HL-60 (cell line): ENCODE measurements around the gene ZBTB43.

Experiments used
- DNase-seq, 2 experiments: peaks; one replicate each; pipeline ENCODE4 v3.0.0-alpha.2; 2010 to 2020; ENCODE audit warnings: low read depth in 1 of 2, low spot score in 1 of 2
- H3K27ac ChIP-seq: fragments of 250-450 bp; sonication (Bioruptor Pico); replicated peaks from 2 replicates; pipeline ENCODE4 v1.5.1; 2020; ENCODE audit warnings: mild to moderate bottlenecking, moderate library complexity
- H3K27me3 ChIP-seq: fragments of 250-450 bp; sonication (Bioruptor Pico); 2 replicates; pipeline ENCODE4 v1.5.1; 2021; ENCODE audit warnings: mild to moderate bottlenecking, moderate library complexity; ENCODE audit not compliant: insufficient read depth, poor library complexity, severe bottlenecking
- H3K4me3 ChIP-seq: replicated peaks from 2 replicates; pipeline ENCODE4 v1.5.1; 2011; ENCODE audit warnings: mild to moderate bottlenecking, control low read depth, low read length; ENCODE audit not compliant: insufficient read depth
- GABPA ChIP-seq: IDR thresholded peaks from 2 replicates; pipeline ENCODE4 v1.6.1; 2012; ENCODE audit warnings: low read depth
- POLR2AphosphoS5 ChIP-seq: IDR thresholded peaks from 2 replicates; pipeline ENCODE4 v1.6.1; 2012; ENCODE audit warnings: low read depth
- SPI1 ChIP-seq: IDR thresholded peaks from 2 replicates; pipeline ENCODE4 v1.6.1; 2012; ENCODE audit warnings: low read depth, mild to moderate bottlenecking, borderline replicate concordance
- TF ChIP-seq, protein P1 (sequence below): IDR thresholded peaks from 2 replicates; pipeline ENCODE4 v1.6.1; 2012; ENCODE audit warnings: low read depth; ENCODE audit not compliant: insufficient replicate concordance
- TF ChIP-seq, protein P2 (sequence below): IDR thresholded peaks from one replicate; pipeline ENCODE4 v1.5.1; 2011; ENCODE audit warnings: low read length, control low read depth, inconsistent platforms; ENCODE audit not compliant: insufficient read depth

ZBTB43 gene

DNA sequence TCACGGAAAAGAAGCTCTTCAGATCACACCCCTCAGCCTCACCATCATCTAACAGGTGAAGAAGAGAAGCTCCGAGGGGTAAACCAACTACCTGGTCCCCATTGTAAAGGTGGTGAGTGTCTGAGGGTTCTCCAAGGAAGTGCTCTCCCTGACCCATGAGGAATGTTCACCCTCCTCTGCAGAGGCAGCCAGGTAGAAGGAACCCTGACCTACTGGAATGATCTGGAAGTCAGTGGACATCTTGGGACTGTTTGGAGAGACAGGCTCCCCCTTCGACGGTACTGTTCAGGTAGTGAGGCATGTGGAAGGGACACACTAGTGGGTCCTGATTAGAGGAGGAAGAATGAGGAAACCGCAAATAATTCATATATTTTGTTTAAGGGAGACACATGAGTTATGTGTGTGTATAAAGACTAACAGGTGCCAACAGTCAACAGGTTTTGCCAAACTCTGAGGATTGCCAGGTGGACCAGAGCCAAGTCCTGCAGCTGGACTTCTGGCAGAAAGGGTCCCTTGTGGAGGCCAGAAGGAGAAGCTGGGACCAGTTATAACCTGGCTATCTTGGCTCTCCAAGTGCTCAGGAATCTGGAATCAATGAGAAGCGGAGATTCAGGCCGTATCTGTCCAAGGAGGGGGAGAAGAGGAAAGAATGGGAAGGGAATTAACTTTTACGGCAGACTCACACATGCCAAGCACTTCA is 52.6 kb downstream of the ZBTB43 start:
- Histone ChIP-seq H3K27me3 (no peaks in the 10 kb centered on the region), H3K4me3 (no peak overlapping the region), H3K27ac (no peak overlapping the region)
- DNase-seq = no peak
- TF ChIP-seq GABPA (no peak), POLR2AphosphoS5 (no peak), SPI1 (no peak)
- TF ChIP-seq, protein P1, sequence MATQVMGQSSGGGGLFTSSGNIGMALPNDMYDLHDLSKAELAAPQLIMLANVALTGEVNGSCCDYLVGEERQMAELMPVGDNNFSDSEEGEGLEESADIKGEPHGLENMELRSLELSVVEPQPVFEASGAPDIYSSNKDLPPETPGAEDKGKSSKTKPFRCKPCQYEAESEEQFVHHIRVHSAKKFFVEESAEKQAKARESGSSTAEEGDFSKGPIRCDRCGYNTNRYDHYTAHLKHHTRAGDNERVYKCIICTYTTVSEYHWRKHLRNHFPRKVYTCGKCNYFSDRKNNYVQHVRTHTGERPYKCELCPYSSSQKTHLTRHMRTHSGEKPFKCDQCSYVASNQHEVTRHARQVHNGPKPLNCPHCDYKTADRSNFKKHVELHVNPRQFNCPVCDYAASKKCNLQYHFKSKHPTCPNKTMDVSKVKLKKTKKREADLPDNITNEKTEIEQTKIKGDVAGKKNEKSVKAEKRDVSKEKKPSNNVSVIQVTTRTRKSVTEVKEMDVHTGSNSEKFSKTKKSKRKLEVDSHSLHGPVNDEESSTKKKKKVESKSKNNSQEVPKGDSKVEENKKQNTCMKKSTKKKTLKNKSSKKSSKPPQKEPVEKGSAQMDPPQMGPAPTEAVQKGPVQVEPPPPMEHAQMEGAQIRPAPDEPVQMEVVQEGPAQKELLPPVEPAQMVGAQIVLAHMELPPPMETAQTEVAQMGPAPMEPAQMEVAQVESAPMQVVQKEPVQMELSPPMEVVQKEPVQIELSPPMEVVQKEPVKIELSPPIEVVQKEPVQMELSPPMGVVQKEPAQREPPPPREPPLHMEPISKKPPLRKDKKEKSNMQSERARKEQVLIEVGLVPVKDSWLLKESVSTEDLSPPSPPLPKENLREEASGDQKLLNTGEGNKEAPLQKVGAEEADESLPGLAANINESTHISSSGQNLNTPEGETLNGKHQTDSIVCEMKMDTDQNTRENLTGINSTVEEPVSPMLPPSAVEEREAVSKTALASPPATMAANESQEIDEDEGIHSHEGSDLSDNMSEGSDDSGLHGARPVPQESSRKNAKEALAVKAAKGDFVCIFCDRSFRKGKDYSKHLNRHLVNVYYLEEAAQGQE = no peak
- TF ChIP-seq, protein P2, sequence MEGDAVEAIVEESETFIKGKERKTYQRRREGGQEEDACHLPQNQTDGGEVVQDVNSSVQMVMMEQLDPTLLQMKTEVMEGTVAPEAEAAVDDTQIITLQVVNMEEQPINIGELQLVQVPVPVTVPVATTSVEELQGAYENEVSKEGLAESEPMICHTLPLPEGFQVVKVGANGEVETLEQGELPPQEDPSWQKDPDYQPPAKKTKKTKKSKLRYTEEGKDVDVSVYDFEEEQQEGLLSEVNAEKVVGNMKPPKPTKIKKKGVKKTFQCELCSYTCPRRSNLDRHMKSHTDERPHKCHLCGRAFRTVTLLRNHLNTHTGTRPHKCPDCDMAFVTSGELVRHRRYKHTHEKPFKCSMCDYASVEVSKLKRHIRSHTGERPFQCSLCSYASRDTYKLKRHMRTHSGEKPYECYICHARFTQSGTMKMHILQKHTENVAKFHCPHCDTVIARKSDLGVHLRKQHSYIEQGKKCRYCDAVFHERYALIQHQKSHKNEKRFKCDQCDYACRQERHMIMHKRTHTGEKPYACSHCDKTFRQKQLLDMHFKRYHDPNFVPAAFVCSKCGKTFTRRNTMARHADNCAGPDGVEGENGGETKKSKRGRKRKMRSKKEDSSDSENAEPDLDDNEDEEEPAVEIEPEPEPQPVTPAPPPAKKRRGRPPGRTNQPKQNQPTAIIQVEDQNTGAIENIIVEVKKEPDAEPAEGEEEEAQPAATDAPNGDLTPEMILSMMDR = no peak

DNA sequence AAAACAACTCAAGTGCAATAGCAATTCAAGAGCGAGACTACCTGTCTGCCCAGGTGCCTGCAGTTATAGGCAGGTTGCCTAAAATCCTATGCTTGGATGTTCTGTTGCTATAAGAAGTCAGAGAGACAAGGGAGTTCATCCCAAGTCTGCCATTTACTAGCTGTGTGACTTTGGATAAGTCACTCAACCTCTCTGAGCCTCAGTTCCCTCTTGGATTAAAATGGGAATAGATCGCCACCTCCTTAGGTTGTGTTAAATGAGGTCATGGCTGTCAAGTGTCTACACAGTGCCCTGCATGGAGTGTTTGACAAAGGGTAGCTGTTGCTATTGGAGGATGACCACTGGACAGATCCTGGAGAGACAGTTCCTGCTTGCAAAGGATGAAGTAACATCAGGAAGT is 54.3 kb downstream of the ZBTB43 start:
- H3K27ac ChIP-seq = no peak overlapping the region
- H3K4me3 ChIP-seq = no peak overlapping the region
- H3K27me3 ChIP-seq = no peaks in the 10 kb centered on the region
- DNase-seq = no peak
- TF ChIP-seq, protein P2 = no peak
- no peak for TF ChIP-seq GABPA
- TF ChIP-seq POLR2AphosphoS5 = no peak
- TF ChIP-seq, protein P1 = no peak
- no peak for TF ChIP-seq SPI1

DNA sequence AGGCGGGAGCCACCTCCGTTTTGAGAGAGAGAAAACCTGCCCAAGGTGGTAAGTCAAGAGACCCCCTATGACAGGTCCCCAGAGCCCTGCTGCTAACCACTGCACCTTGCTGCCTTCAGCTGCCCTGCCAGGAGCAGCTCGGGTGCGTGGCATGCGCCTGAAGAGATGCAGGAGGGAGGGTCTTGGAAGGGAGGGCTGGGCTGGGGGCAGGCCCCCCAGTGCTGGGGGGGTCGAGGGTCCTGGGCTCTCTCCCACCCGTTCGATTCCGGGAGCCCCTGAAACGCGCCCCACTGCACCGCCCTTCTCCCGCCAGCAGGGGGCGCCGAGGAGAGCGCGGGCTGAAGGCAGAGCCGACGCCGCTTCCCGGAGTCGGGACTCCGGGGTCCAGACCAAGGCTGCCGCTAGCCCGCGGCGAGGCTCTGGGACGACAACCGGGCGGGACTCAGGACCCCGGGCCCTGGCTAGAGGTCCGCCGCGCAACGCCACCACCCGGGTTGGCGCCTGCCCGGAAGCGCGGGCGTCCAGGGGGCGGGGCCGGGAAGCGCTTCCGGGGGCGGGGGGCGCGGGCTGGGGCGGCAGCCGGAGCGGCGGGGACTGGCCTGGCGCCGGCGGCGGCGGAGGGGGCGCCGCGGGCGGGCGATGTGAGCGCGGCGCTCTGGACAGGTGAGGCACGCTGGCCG is 55.4 kb downstream of the ZBTB43 start, which contains the start of gene ZBTB34:
Gene ZBTB34 (plus strand): TSS at position 563 of the 680 bp plus-strand sequence. CDS start 18,761 bp downstream, outside the sequence.
- DNase-seq = peak; percentile 60 to 80
- Histone ChIP-seq H3K27ac (peak within 1 kb of the TSS; percentile 95), H3K27me3 (no peaks in the 10 kb centered on the region), H3K4me3 (peak within 1 kb of the TSS; percentile 81)
- TF ChIP-seq POLR2AphosphoS5 (peak; percentile 41; the same call in 1 of the 2 replicates), GABPA (peak; percentile 64)
- TF ChIP-seq, protein P1 = no peak
- TF ChIP-seq, protein P2 = peak; percentile 65
